HG03095 (cell line): ENCODE measurements around the gene OSER1.

ENCODE experiments used
- ATAC-seq: cut with Tn5 transposase; IDR thresholded peaks from one replicate; pipeline ENCODE4 v1.9.1; 2021; ENCODE audit warnings: moderate library complexity; ENCODE audit not compliant: unreplicated experiment

The OSER1 gene

DNA sequence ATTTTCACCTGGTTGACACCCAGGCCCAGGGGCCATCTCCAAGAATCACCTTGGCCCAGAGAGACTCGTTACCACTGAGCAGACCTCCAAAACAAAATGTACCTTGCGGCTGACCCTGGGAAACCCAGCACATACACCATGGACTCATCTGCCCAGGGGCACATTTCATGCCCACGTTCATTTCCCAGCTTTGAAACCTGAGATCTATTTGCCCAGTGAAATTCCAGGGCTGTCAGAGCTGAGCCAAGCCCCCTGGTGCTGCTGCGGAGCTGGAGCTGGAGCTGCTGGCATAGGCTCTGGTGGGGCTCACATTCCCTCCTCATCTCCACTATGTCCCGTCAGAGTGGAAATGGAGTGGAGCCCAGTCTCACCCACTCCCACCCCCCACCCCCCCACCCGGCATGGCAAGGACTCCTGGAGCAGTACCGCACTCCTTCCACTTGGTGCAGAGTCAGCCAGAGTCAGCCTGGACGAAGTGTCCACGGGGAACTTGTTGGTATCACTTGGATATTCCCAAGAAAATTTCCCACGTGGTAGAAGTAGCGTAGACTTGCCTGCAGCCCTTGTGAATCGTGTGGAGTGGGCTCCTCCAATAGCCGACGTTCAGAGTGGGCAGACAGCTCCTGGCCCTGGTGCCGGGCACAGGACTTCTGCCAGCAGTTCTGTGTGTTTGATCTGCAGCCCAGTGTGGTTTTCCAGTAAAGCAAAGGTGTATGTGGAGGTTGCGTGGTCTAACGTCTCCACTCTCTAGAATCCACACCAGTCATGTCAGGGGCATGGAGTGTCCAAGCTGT, 18.1 kb upstream of the OSER1 start:
- ATAC-seq = no peak

DNA sequence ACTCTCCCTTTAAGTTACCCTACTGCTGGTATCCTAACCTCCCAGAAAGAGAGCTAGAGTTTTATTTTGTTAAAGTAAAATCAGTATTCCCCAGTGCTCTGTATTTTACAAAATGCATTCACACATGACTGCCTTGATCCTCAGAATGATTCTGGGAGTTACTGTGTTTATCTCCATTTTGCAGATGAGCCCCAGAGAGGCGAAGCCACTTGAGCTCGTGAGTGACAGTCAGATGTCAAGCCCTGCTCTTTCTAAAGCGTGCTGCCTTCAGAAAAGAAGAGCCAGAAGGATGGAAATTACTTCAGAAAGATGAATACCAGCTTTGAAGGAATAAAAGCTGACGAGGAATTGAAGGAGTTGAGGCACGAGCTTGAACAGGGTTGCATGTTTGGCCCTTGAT, 14.1 kb upstream of the OSER1 start:
- no peak for ATAC-seq

DNA sequence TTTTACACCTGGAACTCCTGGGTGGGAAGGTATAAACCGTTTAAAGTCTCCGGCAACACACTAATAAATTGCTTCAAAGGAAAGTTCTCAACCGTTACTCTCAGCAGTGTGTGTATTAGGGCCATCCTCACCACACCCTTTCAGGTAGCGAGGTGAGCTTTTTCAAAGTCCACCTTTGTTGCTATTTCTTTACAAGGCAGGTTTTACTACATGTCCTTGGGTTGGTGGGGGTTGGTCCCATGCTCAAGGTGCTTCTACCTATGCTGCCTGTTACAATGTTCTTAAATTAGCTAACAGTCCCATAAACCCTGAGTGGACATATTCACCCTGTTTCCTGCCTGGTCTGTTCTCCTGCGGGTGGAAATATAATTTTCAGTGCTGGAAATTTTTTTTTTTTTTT, 13.2 kb upstream of the OSER1 start:
- no peak for ATAC-seq

DNA sequence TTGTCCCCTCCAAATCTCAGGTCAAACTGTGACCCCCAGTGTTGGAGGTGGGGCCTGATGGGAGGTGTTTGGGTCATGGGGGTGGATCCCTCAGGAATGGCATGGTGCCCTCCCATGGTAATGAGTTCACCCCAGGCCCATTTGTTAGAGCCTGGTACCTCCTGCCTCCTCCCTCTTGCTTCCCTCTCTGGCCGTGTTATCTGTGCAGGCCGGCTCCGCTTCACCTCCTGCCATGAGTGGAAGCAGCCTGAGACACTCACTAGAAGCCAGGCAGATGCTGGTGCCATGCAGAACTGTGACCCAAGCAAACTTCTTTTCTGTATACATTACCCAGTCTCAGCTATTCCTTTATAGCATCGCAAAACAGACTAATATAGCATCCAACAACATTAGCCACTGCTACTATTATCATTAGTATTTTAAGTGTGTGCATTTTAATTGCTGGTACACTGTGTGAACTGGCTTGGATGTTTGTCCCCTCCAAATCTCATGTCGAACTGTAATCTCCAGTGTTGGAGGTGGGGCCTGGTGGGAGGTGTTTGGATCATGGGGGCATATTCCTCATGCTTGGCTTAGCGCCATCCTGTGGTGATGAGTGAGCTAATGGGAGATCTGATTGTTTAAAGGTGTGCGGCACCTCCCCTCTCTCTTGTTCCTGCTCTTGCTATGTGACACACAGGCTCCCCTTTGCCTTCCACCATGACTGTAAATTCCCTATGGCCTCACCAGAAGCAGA, 12.2 kb upstream of the OSER1 start:
- ATAC-seq = no peak

DNA sequence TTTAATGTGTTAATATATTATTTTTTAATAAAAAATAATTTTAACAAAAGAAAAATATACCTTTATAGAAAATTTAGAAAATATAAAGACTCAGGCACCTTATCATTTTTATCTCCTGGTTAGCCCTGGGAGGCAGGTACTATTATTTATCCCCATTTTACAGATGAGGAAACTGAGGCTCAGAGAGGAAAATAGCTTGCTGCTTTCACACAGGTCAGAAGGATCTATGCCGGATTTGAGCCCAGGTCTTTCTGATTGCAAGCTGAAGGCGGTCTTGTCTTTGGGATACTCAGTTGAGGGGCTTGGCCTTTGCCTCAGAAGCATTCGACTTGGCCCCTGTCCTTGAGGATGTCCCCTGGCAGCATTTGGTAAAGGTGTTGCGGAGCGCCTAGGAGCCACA, 11.5 kb upstream of the OSER1 start:
- ATAC-seq = no peak

DNA sequence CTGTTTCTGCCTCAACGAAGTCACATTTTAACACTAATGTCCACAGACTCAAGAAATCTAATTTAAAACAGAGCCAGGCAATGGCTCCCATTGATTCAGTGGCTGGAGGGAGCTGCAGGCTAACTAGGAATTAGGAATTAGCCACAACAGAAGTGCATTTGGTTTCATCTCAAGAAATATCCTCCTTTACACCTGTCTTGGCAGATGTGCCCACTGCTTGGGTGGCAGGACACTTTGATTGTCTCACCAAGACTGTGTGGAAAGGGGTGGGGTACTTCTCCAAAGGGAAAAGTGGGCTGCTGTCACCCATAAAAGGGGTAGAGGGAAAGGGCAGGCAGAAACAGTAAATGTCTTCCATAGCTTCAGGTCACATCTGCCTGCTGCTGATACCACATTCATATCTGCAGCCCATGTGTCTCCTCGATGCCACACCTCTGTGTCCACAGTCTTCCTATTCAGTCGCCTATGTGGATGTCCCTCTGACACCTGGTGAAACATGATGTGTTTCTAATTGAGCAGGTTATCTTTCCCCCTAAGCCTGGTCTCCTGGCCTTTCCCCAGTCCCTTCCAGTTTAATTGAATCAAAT, 10.9 kb upstream of the OSER1 start:
- ATAC-seq = no peak

DNA sequence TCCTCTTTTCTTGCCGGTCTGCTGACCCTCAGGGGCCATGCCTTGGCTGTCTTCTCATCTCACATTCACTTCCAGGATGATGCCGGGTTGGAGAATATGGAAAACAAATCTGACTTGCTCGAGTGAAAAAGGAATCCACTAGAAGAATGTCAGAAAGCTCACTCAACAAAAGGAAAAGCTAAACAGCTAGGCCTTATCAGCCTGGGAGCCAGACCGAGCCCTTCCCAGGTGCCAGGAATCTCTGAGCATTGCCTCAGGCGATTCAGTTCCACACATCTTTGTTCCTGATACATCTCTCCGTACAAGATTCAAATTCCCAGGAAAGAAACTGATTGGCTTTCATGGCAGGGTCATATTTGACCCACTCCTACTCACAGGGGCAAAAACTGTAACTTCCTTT, 9.2 kb upstream of the OSER1 start:
- ATAC-seq = no peak

DNA sequence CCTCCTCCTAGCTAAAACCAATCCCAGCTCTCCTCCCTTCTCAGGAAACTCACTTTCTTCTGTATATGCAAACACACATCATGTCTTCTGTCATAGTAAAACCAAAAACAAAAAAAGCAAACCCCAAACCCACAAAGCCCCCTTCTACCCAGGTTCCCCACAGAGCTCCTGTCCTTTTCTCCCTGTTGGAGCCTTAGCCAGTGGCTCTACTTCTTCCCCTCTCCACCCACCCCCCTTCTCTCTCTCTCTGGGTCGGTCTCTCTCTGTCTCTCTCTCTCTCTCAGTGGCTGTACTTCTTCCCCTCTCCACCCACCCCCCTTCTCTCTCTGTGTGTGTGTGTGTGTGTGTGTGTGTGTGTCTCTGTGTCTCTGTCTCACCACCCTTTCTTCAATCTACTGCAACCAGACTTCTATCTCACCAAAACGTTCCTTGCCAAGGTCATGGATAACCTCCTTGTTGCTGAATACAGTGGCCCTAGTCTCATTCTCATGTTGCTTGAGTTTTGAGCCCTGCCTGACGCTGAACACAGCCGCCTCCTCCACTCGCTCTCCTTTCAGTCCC, 8.7 kb upstream of the OSER1 start:
- no peak for ATAC-seq

DNA sequence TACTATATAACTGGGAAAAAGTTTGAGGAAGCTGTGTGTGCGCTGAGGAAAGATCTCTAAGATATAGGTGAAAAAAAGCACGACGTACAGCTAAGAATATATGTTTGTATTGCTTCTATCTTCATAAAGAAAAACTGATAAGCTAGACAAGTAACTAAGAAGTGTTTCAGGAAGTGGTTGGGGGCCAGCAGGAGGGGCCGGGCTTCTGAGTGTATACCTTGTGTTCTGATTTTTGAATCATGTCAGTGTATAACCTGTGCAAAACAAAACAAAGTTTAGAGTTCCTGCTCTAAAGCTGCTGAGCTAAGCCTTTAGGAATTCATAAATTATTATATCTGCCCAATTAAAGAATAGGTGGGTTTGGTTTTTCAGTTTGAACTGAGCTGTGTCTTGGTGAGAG, 7.9 kb upstream of the OSER1 start:
- no peak for ATAC-seq

DNA sequence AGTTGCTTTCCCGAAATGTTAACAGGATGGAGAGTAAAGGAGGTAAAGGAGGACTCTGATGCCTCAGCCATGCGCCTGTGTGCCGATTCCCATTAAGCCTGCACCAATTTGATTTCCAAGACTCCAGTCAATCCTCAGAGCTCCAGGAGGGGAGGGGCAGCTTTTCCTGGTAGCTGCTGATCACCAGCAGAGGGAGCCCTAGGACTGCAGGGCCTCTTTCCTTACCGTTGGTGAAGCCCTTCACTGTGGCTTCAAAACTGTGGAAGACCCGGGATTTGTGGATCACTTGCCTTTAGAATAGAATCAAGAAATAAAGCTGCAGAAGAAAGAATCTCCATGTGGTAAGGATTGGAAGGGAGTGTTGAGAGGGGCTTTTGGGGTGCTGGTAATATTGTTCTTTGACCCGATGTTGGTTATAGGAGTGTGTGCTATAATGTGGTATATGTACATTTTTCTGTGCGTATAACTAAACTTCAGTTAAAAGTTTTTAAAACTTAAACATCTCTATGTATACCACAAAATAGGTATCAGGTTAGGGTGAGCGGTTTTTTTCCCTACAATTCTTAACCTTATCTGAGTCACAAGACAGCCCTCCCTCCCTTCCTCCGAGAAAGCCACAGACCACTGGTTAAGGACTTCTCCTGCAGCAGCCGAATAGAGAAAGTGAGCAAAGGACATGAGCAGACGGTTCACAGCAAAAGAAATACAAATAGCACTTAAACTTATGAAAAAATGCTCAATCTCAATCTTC, 6.9 kb upstream of the OSER1 start:
- ATAC-seq = no peak

DNA sequence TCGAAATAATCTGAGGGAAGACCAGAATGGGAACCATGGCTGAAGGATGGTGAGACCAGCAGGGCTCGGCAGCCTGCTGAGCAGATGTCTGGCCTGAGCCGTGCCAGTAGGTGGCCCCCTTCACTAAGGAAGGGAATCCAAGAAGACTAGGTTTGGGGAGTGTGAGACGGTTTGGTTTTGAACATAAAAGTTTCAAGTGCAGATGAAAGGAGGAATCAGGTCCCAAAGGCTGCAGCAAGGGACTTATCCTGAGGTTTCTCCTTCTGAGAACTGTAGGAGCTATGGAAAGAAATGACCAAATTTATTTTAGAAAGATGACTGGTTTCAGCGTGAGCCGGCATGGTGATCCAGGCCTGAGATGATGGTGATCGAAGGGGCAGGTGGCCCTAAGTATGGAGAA, 4.6 kb upstream of the OSER1 start:
- ATAC-seq = no peak

DNA sequence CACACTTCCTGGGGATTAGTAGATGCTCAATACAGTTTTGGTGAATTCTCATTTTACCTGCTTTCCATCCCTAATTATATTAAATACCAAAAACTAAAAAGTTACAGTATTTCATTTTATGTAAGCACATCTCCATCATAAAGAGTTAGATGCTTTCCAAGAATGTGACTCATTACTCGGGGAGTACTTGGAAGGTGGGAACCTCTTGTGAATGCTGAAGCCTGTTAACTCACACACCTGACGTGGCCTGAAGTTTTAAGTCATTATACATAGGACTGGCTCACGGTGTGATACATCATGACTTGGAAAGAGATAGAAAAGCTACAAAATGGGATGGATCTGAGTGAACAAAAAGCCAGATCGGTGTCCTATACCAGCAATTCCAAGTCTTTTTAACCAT, 2.2 kb upstream of the OSER1 start:
- no peak for ATAC-seq

DNA sequence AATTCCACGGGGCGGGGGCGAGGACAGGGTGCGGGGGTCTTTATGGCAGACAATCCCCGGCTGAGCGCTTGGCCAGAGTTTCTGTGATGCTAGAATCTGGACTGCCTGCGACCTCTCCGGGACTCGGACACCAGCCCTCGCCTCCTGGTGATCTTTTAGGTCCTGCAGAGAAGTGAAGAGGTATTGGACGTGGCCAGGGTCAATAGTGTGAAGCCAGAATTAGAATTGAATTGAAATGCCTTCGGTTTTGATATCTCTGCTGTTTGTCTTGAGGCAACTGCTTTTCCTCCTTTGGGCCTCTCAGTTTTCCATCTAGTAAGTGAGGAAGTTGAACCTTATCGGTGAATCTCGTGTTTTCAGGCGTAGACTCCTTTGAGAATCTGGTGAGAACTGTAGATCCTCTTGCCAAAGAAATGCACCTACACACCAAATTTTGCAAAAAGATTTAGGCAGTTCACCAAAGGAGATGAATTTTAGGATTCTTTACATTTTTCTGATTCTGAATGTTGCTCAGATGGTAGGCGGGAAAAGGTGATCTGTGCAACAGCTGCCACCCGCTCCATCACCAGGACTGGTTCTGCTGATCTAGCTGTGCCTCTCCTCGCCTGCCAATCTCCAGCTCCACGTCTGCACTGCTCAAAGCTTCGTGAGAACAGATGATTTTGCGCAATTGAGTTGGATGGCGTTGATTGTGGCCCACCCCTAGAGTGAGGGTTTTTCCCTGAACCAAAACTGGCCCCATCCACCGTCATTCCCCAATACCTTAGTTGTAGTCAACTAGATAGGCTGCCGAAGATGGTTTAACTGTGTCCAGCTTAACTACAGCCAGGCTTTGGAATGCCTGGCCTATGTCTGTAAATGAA, 837 bp upstream of the OSER1 start:
- ATAC-seq = peak; percentile 16

DNA sequence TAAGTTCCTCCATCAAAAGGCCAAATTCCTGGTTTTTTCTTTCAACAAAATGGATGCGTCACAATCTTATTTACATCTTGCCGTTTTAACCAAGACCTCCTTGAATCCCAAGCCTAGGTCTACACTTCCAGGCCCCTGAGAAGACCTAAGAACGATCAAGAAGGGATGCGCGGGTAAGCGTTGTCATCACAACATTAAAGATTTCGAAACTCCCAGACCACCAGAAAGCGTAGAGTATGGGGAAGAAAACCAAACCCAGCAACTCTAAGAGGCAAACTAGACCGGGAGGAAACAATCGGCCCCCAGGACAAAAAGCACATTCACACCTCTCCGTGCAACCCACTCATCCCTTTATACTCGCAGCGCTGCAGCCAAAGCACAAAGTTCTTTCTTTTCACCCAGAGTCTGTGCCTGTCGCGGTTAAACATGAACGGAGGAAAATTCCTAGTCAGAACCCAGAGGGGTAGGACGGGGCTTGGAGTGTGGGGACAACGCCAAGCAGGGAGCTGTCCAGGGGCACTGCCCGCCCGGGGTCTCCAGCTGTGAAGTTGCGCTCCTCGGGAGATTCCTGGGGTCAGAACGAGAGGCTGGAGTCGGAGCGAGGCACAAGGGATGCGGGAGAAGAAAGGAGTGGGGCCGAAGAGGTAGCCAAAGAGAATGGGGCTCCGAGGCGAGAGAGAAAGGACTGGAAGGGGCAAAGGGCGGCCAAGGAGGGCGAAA, 725 bp downstream of the OSER1 start:
- no peak for ATAC-seq

DNA sequence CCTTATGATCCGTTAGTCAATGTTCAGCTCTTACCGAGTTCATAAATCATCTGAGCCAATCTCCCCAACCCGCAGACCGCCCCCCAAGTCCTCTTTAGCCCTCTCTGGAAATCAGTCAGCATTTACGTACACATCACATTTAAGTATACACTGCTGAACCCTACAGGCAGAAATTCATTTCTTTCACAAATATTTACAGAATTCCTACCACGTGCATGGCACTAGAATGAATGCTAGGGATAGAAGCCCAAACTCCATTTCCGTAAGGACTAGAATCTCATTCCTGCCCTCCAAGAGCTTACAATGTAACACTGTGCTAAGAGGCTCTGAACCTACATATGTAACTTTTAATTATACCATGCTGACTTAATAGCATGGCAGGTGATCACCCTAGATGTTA, 1.8 kb downstream of the OSER1 start:
- no peak for ATAC-seq

DNA sequence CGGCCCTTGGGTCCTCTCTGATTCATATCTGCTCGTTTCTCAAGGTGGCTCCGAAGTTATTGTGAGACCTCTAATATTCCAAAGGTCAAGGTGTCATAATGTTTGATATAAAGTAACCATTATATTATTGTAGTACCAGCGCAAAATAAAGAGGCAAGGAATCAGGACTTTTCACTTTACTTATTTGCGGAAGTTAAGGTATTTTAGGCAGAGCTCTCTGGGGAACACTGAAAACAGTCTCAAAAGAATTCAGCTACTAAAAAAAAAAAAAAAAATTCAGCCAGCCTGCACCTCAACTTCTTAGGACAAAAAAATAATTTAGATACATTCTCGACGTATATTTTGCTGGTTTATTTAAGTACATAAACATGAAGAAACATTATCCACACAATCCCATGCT, 2.4 kb downstream of the OSER1 start:
- ATAC-seq = no peak

DNA sequence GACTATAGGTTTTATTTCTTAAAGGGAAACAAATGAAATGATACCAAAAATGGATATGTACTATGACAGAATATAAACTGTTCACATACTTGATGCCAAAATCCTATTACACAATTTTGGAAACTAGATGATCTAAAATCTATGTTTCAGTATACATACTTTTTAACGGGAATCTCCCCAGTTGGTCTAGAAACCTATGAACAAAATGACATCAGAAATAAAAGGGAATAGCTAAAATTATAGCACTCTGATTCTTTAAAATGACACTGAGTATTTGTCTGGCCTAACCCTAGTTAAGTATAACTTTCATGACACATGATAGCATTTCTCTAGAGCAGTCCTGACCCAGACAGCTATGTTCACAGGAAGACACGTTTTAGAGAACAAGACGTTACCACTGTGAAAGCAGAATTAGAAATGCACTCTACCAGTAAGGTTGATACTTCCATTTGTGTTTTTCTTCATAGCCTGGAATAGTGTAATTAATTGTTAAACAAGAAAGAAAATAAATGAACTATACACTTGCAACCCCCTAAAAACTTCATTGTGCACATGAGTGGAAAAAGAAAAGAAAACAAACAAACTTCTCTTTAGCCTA, 3.3 kb downstream of the OSER1 start:
- no peak for ATAC-seq

DNA sequence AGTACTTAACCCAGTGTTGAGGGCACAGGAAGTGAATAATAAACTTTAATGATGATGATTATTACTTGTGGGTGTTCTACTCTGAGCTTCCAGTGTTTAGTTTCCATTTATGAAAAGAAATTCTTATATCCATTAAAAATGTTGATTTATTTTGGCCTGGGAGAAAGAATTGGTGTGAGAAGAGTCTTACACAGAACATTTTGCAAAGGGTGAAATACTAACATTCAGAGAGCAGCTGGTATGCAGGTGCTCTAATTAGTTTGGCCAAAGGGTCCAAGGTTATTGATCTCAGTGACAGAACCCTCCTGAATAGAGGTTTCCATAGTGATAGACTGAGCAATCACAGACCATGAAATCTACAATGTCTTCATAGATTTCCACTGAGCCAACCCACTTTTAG, 4.4 kb downstream of the OSER1 start:
- ATAC-seq = no peak

DNA sequence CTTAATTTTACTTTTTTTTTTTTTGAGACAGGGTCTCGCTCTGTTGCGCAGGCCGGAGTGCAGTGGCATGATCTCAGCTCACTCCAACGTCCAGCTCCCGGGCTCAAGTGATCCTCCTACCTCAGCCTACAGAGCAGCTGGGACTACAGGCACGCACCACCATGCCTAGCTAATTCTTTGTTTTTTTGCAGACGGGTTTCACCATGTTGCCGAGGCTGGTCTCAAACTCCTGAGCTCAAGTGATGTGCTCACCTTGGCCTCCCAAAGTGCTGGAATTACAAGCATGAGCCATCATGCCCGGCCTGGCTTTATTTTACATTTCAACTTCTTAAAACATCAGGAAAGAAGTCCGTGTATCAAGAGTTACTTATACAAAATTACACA, 5.7 kb downstream of the OSER1 start:
- no peak for ATAC-seq
